K562 (cell line): Measurements from ENCODE around the gene CEP131. TPM values are rescaled to one million over a fixed set of nuclear protein-coding genes. Genes with fewer than 3 reads are reported as not detected.

ENCODE experiments used
- ATAC-seq: fragments of 200-7000 bp; cut with Tn5 transposase; 3 replicates; pipeline ENCODE4 v1.9.1; 2020; ENCODE audit warnings: moderate library complexity
- BruUV-seq: library from RNA; stranded (reverse); fragments of 400-500 nt; replicated peaks from 2 replicates; lab custom pipeline; 2021; lab: Mats Ljungman, UMichigan
- CTCF ChIA-PET: fragments of 300-600 bp; formaldehyde crosslinking; extraction: SDS; loops from one replicate; lab custom pipeline; 2021; ENCODE audit warnings: low intra/inter-chr PET ratio; lab: Yijun Ruan, JAX
- POLR2A ChIA-PET: fragments of 300-600, 350-650 bp; sonication (Branson Sonifier 250); formaldehyde crosslinking; extraction: SDS; loops from one replicate; lab custom pipeline; 2021; ENCODE audit warnings: antibody characterized with exemption, inconsistent platforms; lab: Yijun Ruan, JAX
- DNase-seq, 4 experiments: peaks; one replicate each; pipeline versions ENCODE4 v3.0.0 to v3.0.0-alpha.2; 2011 to 2018; ENCODE audit warnings: low spot score in 3 of 4, mixed read lengths in 3 of 4; ENCODE audit errors: extremely low read depth in 1 of 4
- FAIRE-seq: peaks from 2 replicates; lab custom pipeline; 2011; peaks lifted over from hg19 to GRCh38; lab: Jason Lieb, UNC
- H2AFZ ChIP-seq: 2 replicates; pipeline ENCODE4 v1.6.0; 2011; ENCODE audit warnings: low read depth, low read length, control low read depth, inconsistent platforms
- H3K27ac ChIP-seq: fragments of 200-600 bp; 3 replicates; pipeline ENCODE4 v1.8.0; 2011; ENCODE audit warnings: low read depth, mild to moderate bottlenecking, control low read depth, inconsistent platforms, low read length, moderate library complexity, mixed read lengths; ENCODE audit errors: extremely low read depth
- H3K27me3 ChIP-seq, 2 experiments: fragments of 300-600 bp in 1 of 2; 2 replicates in 1 of 2; 3 replicates in 1 of 2; pipeline versions ENCODE4 v1.6.0 to v1.8.0; 2011; ENCODE audit warnings: inconsistent platforms in 2 of 2, low read length in 2 of 2, mild to moderate bottlenecking in 1 of 2, mixed read lengths in 1 of 2, moderate library complexity in 1 of 2; ENCODE audit not compliant: control insufficient read depth in 2 of 2, insufficient read depth in 2 of 2
- H3K36me3 ChIP-seq: fragments of 300-600 bp; 3 replicates; pipeline ENCODE4 v1.8.0; 2011; ENCODE audit warnings: mild to moderate bottlenecking, low read length, inconsistent platforms; ENCODE audit not compliant: control insufficient read depth, insufficient read depth
- H3K4me1 ChIP-seq, 2 experiments: fragments of 200-600 bp in 1 of 2; replicated peaks in 1 of 2; 2 replicates in 1 of 2; 3 replicates in 1 of 2; pipeline versions ENCODE4 v1.5.1 to v1.8.0; 2011; ENCODE audit warnings: inconsistent platforms in 2 of 2, low read length in 2 of 2, mild to moderate bottlenecking in 1 of 2, mixed read lengths in 1 of 2, moderate library complexity in 1 of 2; ENCODE audit not compliant: control insufficient read depth in 2 of 2, insufficient read depth in 2 of 2
- H3K4me2 ChIP-seq: 2 replicates; pipeline ENCODE4 v1.6.1; 2011; ENCODE audit warnings: low read length, control low read depth, inconsistent platforms, mixed read lengths; ENCODE audit not compliant: insufficient read depth
- H3K4me3 ChIP-seq: fragments of 200-600 bp; sonication (generic), shearing (Covaris generic); 2 replicates; pipeline ENCODE4 v1.5.1; 2016; ENCODE audit warnings: control low read depth, inconsistent platforms
- H3K79me2 ChIP-seq: fragments of 200-600 bp; 3 replicates; pipeline ENCODE4 v1.8.0; 2011; ENCODE audit warnings: low read length, inconsistent platforms; ENCODE audit not compliant: control insufficient read depth, insufficient read depth
- H3K9ac ChIP-seq, 2 experiments: 2 replicates each; pipeline versions ENCODE4 v1.6.0 to v1.6.1; 2011; ENCODE audit warnings: low read depth in 2 of 2, low read length in 2 of 2, control low read depth in 1 of 2, inconsistent platforms in 1 of 2, mild to moderate bottlenecking in 1 of 2, mixed read lengths in 1 of 2; ENCODE audit not compliant: insufficient read depth in 1 of 2
- H3K9me1 ChIP-seq: one replicate; pipeline ENCODE4 v1.6.0; 2011; ENCODE audit warnings: inconsistent platforms, mild to moderate bottlenecking, low read length, moderate library complexity; ENCODE audit not compliant: control insufficient read depth, insufficient read depth
- H3K9me3 ChIP-seq: replicated peaks from 2 replicates; pipeline ENCODE4 v1.5.1; 2011; ENCODE audit warnings: low read depth, low read length, inconsistent platforms; ENCODE audit not compliant: control insufficient read depth, insufficient read depth
- H4K20me1 ChIP-seq: replicated peaks from 2 replicates; pipeline ENCODE4 v1.6.1; 2011; ENCODE audit warnings: low read length, inconsistent platforms, mixed read lengths; ENCODE audit not compliant: control insufficient read depth, insufficient read depth
- CEBPZ ChIP-seq: fragments of 150-350 bp; IDR thresholded peaks from 2 replicates; pipeline ENCODE4 v1.6.1; 2014; ENCODE audit warnings: low read depth, mild to moderate bottlenecking, low read length, borderline replicate concordance
- E2F4 ChIP-seq: sonication (generic); formaldehyde crosslinking; IDR thresholded peaks from 2 replicates; pipeline ENCODE4 v1.8.0; 2022; ENCODE audit warnings: mild to moderate bottlenecking, low read depth, missing genetic modification reagents
- E4F1 ChIP-seq: fragments of 250-450 bp; sonication (Bioruptor Pico); IDR thresholded peaks from 2 replicates; pipeline ENCODE4 v1.5.0; 2021; ENCODE audit warnings: mild to moderate bottlenecking, borderline replicate concordance
- HDAC3 ChIP-seq: fragments of 450-650 bp; IDR thresholded peaks from 2 replicates; pipeline ENCODE4 v1.6.1; 2018; ENCODE audit warnings: borderline replicate concordance, mild to moderate bottlenecking, moderate library complexity; ENCODE audit not compliant: partially characterized antibody
- HDGF ChIP-seq: fragments of 450-650 bp; IDR thresholded peaks from 2 replicates; pipeline ENCODE4 v1.6.1; 2016
- HNRNPK ChIP-seq: fragments of 200-400 bp; formaldehyde crosslinking; IDR thresholded peaks from one replicate; pipeline ENCODE4 v1.6.1; 2018; ENCODE audit warnings: mild to moderate bottlenecking, low read depth, low read length; ENCODE audit not compliant: poor library complexity, severe bottlenecking
- JUN ChIP-seq, 2 experiments: sonication (generic) in 1 of 2; formaldehyde crosslinking in 1 of 2; IDR thresholded peaks; 2 replicates each; pipeline versions ENCODE4 v1.6.1 to v1.8.0; 2012 to 2022; ENCODE audit warnings: borderline replicate concordance in 2 of 2, mild to moderate bottlenecking in 2 of 2, improper control_type of control experiment in 1 of 2, low read depth in 1 of 2, low read length in 1 of 2, missing genetic modification reagents in 1 of 2
- KDM4B ChIP-seq, 2 experiments: fragments of 450-650 bp in 1 of 2; sonication (generic) in 1 of 2; IDR thresholded peaks; 2 replicates each; pipeline ENCODE4 v1.6.1; 2016 to 2017; ENCODE audit warnings: borderline replicate concordance in 2 of 2, antibody characterized with exemption in 1 of 2, low read depth in 1 of 2, mild to moderate bottlenecking in 1 of 2
- RBM17 ChIP-seq: fragments of 200-400 bp; formaldehyde crosslinking; IDR thresholded peaks from 2 replicates; pipeline ENCODE4 v1.6.1; 2017; ENCODE audit warnings: low read depth, mild to moderate bottlenecking, low read length, borderline replicate concordance
- SP1 ChIP-seq: sonication (generic); formaldehyde crosslinking; IDR thresholded peaks from 2 replicates; pipeline ENCODE4 v1.8.1; 2022; ENCODE audit warnings: mild to moderate bottlenecking, missing genetic modification reagents
- ZBED1 ChIP-seq: IDR thresholded peaks from 2 replicates; pipeline ENCODE4 v1.6.1; 2014
- ZBTB7A ChIP-seq: IDR thresholded peaks from 2 replicates; pipeline ENCODE4 v1.6.1; 2011; ENCODE audit warnings: low read depth, mild to moderate bottlenecking, low read length, moderate library complexity, borderline replicate concordance; ENCODE audit not compliant: control insufficient read depth
- ZNF197 ChIP-seq: fragments of 200-800 bp; sonication (Bioruptor generic); IDR thresholded peaks from 2 replicates; pipeline ENCODE4 v1.6.1; 2016; ENCODE audit warnings: low read depth, missing genetic modification characterization, missing compliant biosample characterization
- ZNF644 ChIP-seq: fragments of 200-800 bp; sonication (Bioruptor generic); IDR thresholded peaks from 2 replicates; pipeline ENCODE4 v1.6.1; 2016; ENCODE audit warnings: low read depth, missing genetic modification characterization, missing compliant biosample characterization
- ZNF75A ChIP-seq: fragments of 450-650 bp; formaldehyde crosslinking; IDR thresholded peaks from 2 replicates; pipeline ENCODE4 v1.4.0; 2020; ENCODE audit warnings: mild to moderate bottlenecking
- WGBS: fragments of 100-300 bp; shearing (Covaris generic); methylation state at CpG from one replicate; pipeline ENCODE4 v1.1.6; 2016; ENCODE audit warnings: low coverage, mixed read lengths; ENCODE audit not compliant: insufficient coverage; ENCODE audit errors: missing lambda C conversion rate; 5-methylcytosine and 5-hydroxymethylcytosine counted together
- in situ Hi-C: fragments of 300-500 bp; cut with MboI; formaldehyde crosslinking; loops from 4 replicates; pipeline ENCODE4 v1.15.0; 2018; ENCODE audit warnings: inconsistent platforms, mixed read lengths
- intact Hi-C: fragments of 100-400 bp; cut with micrococcal nuclease; formaldehyde crosslinking; loops from 2 replicates; pipeline ENCODE4 v1.14.2; 2022
- polyA plus RNA-seq, 8 experiments: library from polyadenylated mRNA; depleted of rRNA in 4 of 8; stranded (reverse) in 5 of 8; unstranded in 3 of 8; fragments of >200 nt; fragmentation: Nextera tagmentation in 2 of 8; fragmentation: Illumina TruSeq in 1 of 8; extraction: Ambion mirVana in 2 of 8; extraction: Trizol in 1 of 8; gene quantifications; 2 replicates each; pipeline versions ENCODE4 v1.2.1 to v1.2.3, GENCODE V29; 2011 to 2014; ENCODE audit warnings: inconsistent platforms in 1 of 8, missing spikeins in 1 of 8
- total RNA-seq, 7 experiments: library from RNA; depleted of rRNA in 6 of 7; stranded (reverse); fragments of >200 nt in 6 of 7; fragmentation: Illumina TruSeq in 2 of 7; extraction: Trizol in 2 of 7; gene quantifications; 2 replicates each; pipeline versions ENCODE4 v1.2.1 to v1.2.3, GENCODE V29; 2011 to 2021; ENCODE audit warnings: low replicate concordance in 1 of 7

Gene CEP131
- total and polyA plus RNA-seq, 9 of the 15 experiments (the other 6 are each of a cell fraction or from before 2014, with no cell fraction given) = 0.24 to 21.2 (median 2.3) TPM

- CTCF ChIA-PET = no interaction called here
- POLR2A ChIA-PET = interaction anchor here (1.0 kb wide), 1 partner anchor 37 kb away, joined by 3 read pairs; no protein-coding TSS in a partner anchor
- H3K4me2 ChIP-seq = no peak overlapping the region
- no peaks in the 10 kb centered on the region for H3K36me3 ChIP-seq
- peaks cover 0 to 81% of the 10 kb centered on the region in 2 experiments; a peak in 2 of 5 replicates for H3K4me1 ChIP-seq
- 5% methylated on average over 11 of the region's 11 CpGs for WGBS
- H3K9ac ChIP-seq = no peak overlapping the region
- no peak for DNase-seq
- peaks cover 2% of the 10 kb centered on the region; the same call in 1 of the 2 replicates for H4K20me1 ChIP-seq
- no peak for ATAC-seq
- H3K79me2 ChIP-seq = no peaks in the 10 kb centered on the region
- H3K27ac ChIP-seq = no peak overlapping the region
- H3K9me3 ChIP-seq = no peaks in the 10 kb centered on the region
- in situ Hi-C loops = no loop called here
- FAIRE-seq = no peak
- no peaks in the 10 kb centered on the region for H3K9me1 ChIP-seq
- H3K4me3 ChIP-seq = no peak overlapping the region
- H3K27me3 ChIP-seq = peaks cover 44 to 90% of the 10 kb centered on the region in 2 experiments; a peak in 4 of 5 replicates
- BruUV-seq = no TSS peak
- no peak overlapping the region for H2AFZ ChIP-seq
- intact Hi-C loops = no loop called here
- TF ChIP-seq ZBED1 (no peak), E2F4 (no peak), E4F1 (CRISPR knock-in tag) (no peak), HNRNPK (no peak), JUN (IDR thresholded peaks at IDR 0.05; ENCODE audit: borderline replicate concordance, low read depth, low read length) (no peak), JUN (CRISPR knock-in tag; IDR thresholded peaks at IDR 0.05; ENCODE audit: borderline replicate concordance) (no peak), ZNF75A (no peak), HDGF (no peak), CEBPZ (no peak), RBM17 (no peak), ZBTB7A (no peak), ZNF197 (CRISPR knock-in tag) (no peak), KDM4B (IDR thresholded peaks at IDR 0.05; ENCODE audit: borderline replicate concordance in 2 of 2, low read depth in 1 of 2) (no peak), SP1 (CRISPR knock-in tag) (no peak), ZNF644 (tag) (no peak), HDAC3 (no peak)
These were observed 60.3 kb downstream of the CEP131 start for GRCh38 chr17:81162491-81162890.
